Adipocyte (in vitro differentiated cells): ENCODE results near the gene ARHGAP36.

ENCODE experiments used
- DNase-seq: peaks from one replicate; pipeline ENCODE4 v3.0.0-alpha.2; 2015; ENCODE audit warnings: low read depth
- H3K27me3 ChIP-seq: replicated peaks from 2 replicates; pipeline ENCODE4 v1.7.0; 2013; ENCODE audit warnings: mild to moderate bottlenecking, low read length, moderate library complexity; ENCODE audit not compliant: control insufficient read depth, insufficient read depth
- H3K36me3 ChIP-seq: 2 replicates; pipeline ENCODE4 v1.7.0; 2013; ENCODE audit warnings: low read length, mild to moderate bottlenecking, moderate library complexity; ENCODE audit not compliant: control insufficient read depth, insufficient read depth, severe bottlenecking
- H3K4me1 ChIP-seq: 2 replicates; pipeline ENCODE4 v1.7.0; 2013; ENCODE audit warnings: mild to moderate bottlenecking, low read length, moderate library complexity; ENCODE audit not compliant: control insufficient read depth, insufficient read depth
- H3K4me3 ChIP-seq: 2 replicates; pipeline ENCODE4 v1.7.0; 2013; ENCODE audit warnings: mild to moderate bottlenecking, low read length, moderate library complexity
- H3K9ac ChIP-seq: 2 replicates; pipeline ENCODE4 v1.7.0; 2013; ENCODE audit warnings: mild to moderate bottlenecking, low read length, moderate library complexity
- H3K9me3 ChIP-seq: 2 replicates; pipeline ENCODE4 v1.7.0; 2013; ENCODE audit warnings: mild to moderate bottlenecking, low read length, moderate library complexity; ENCODE audit not compliant: control insufficient read depth

ARHGAP36 gene

GRCh38 chrX:131073607-131074006 lies 15.5 kb downstream of the ARHGAP36 start:
- DNase-seq: no peak
- H3K4me1 ChIP-seq: no peaks in the 10 kb centered on the region
- H3K9me3 ChIP-seq: peaks cover 4% of the 10 kb centered on the region
- no peak overlapping the region for H3K4me3 ChIP-seq
- no peaks in the 10 kb centered on the region for H3K36me3 ChIP-seq
- H3K27me3 ChIP-seq: peaks cover 79% of the 10 kb centered on the region
- no peak overlapping the region for H3K9ac ChIP-seq

DNA sequence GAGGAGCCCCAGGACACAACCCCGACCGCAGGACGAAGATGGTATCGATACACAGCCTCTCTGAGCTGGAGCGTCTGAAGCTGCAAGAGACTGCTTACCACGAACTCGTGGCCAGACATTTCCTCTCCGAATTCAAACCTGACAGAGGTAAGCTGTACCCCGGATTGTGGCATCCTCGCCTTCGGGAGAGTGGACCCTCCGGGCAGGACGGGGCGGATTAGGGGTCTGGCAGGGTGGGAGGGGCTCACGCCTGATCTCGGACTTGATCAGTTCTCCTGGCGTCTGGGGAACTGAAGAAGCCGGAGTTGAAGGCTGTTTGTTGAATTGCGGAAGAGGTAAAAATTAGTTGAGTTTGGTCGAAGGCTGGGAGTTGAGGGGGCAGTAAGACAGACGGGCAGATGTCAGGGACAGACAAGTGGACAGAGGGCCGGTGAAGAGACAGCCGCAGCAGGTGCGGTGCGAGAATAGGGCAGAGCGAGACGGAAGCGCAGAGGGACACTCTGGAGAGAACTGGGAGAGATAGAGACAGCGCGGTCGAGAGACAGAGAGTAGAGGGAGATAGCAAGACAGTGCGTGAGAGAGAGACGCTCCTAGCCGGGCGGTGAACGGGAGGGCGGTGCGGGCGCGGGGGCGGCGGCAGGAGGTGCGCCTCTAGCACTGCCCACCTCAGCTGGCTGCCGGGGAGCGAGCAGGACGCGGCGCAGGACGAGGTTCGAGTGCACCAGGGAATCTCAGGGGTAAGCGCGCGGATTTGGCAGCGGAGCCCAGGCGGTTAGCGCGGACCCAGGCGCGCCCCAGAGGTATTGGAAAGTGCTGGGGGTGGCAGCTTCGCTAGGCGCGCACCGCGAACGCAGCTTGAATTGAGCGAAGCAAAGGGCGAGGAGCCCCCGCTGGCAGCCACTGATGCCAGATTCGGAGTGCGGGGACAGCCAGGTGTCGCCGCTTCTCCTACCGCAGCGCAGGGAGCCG lies 23.9 kb downstream of the ARHGAP36 start:
- H3K4me3 ChIP-seq: no peak overlapping the region
- peaks cover 9% of the 10 kb centered on the region for H3K9me3 ChIP-seq
- no peak for DNase-seq
- peaks cover 77% of the 10 kb centered on the region for H3K27me3 ChIP-seq
- no peak overlapping the region for H3K9ac ChIP-seq
- no peaks in the 10 kb centered on the region for H3K36me3 ChIP-seq
- no peaks in the 10 kb centered on the region for H3K4me1 ChIP-seq

- no peak overlapping the region for H3K4me3 ChIP-seq
- H3K36me3 ChIP-seq: no peaks in the 10 kb centered on the region
- peaks cover 77% of the 10 kb centered on the region for H3K27me3 ChIP-seq
- no peak for DNase-seq
- H3K9ac ChIP-seq: no peak overlapping the region
- peaks cover 20% of the 10 kb centered on the region for H3K9me3 ChIP-seq
- H3K4me1 ChIP-seq: no peaks in the 10 kb centered on the region
Measured at GRCh38 chrX:131083510-131084142, 25.5 kb downstream of the ARHGAP36 start.

GRCh38 chrX:131084145-131084544 lies 26.0 kb downstream of the ARHGAP36 start:
- no peak for DNase-seq
- H3K27me3 ChIP-seq: peaks cover 77% of the 10 kb centered on the region
- H3K36me3 ChIP-seq: no peaks in the 10 kb centered on the region
- H3K9me3 ChIP-seq: peaks cover 20% of the 10 kb centered on the region
- H3K9ac ChIP-seq: no peak overlapping the region
- H3K4me1 ChIP-seq: no peaks in the 10 kb centered on the region
- H3K4me3 ChIP-seq: no peak overlapping the region

DNA sequence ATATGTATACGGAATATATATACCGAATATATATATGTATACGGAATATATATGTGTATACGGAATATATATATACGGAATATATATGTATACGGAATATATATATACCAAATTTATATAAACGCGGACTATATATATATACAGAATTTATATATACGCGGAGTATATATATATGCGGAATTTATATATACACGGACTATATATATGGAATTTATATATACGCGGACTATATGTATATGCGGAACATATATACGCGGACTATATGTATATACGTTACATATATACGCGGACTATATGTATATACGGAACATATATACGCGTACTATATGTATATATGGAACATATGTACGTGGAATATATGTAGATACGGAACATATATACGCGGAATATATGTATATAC lies 78.6 kb downstream of the ARHGAP36 start:
- DNase-seq: no peak
- Histone ChIP-seq H3K27me3 (no peaks in the 10 kb centered on the region), H3K4me3 (no peak overlapping the region), H3K9me3 (peaks cover 6% of the 10 kb centered on the region), H3K4me1 (no peaks in the 10 kb centered on the region), H3K36me3 (no peaks in the 10 kb centered on the region), H3K9ac (no peak overlapping the region)

DNA sequence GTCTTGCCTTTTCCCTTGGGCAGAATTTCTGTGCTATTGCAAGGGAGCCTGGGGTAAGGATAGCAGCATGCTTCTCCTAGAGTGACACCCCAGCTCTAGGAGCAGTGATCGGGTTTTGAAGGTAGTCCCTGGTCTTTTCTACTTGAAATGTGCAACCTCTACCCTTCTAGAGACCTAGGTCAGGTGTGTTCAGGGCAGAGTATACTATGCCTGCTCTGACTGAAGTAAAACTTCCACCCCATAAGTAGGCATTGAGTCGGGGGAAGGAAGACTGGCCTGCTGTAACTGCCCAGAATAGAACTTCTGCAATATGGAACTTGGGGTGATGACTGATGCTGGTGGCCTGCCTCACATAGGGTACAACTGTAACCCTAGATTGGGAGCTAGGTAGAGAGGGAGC lies 80.9 kb downstream of the ARHGAP36 start:
- DNase-seq: no peak
- H3K36me3 ChIP-seq: no peaks in the 10 kb centered on the region
- no peak overlapping the region for H3K9ac ChIP-seq
- no peaks in the 10 kb centered on the region for H3K4me1 ChIP-seq
- H3K4me3 ChIP-seq: no peak overlapping the region
- peaks cover 12% of the 10 kb centered on the region for H3K9me3 ChIP-seq
- no peaks in the 10 kb centered on the region for H3K27me3 ChIP-seq
